Endothelial cell (in vitro differentiated cells): Measurements from ENCODE around the gene ANKRD66. TPM values are rescaled to one million over a fixed set of nuclear protein-coding genes. Genes with fewer than 3 reads are reported as not detected.

Experiments used
- DNase-seq: peaks from one replicate; pipeline ENCODE4 v3.0.0; 2021; ENCODE audit warnings: low spot score
- H3K27ac Mint-ChIP-seq: one replicate; pipeline ENCODE4 v1.8.0; 2021; ENCODE audit warnings: mixed read lengths, inconsistent platforms; ENCODE audit not compliant: unreplicated experiment
- H3K27me3 Mint-ChIP-seq: one replicate; pipeline ENCODE4 v1.8.0; 2021; ENCODE audit warnings: mild to moderate bottlenecking, moderate library complexity, mixed read lengths, inconsistent platforms; ENCODE audit not compliant: unreplicated experiment
- H3K36me3 Mint-ChIP-seq: one replicate; pipeline ENCODE4 v1.8.0; 2021; ENCODE audit warnings: mild to moderate bottlenecking, low read depth, mixed read lengths, inconsistent platforms; ENCODE audit not compliant: unreplicated experiment
- H3K4me1 Mint-ChIP-seq: one replicate; pipeline ENCODE4 v1.8.0; 2021; ENCODE audit warnings: mild to moderate bottlenecking, mixed read lengths, inconsistent platforms; ENCODE audit not compliant: unreplicated experiment
- H3K4me3 Mint-ChIP-seq: one replicate; pipeline ENCODE4 v1.8.0; 2021; ENCODE audit warnings: mild to moderate bottlenecking, mixed read lengths, inconsistent platforms; ENCODE audit not compliant: unreplicated experiment
- H3K9me3 Mint-ChIP-seq: one replicate; pipeline ENCODE4 v1.8.0; 2021; ENCODE audit warnings: mixed read lengths, inconsistent platforms; ENCODE audit not compliant: unreplicated experiment
- long read RNA-seq: library from polyadenylated mRNA; unstranded; transcript quantifications from one replicate; pipeline ENCODE4 v2.0.0, GENCODE V29; 2020; ENCODE audit not compliant: unreplicated experiment
- total RNA-seq: library from RNA; stranded (reverse); fragmentation: NEBNext Ultra II Directional; extraction: Animal tissue kit (Norgen Biotek cat#: 25700); gene quantifications from one replicate; pipeline ENCODE4 v1.2.1, GENCODE V29; 2021; ENCODE audit not compliant: unreplicated experiment
- TF ChIP-seq, protein P1 (sequence below): fragments of 200-600 bp; sonication (generic); IDR thresholded peaks from one replicate; pipeline ENCODE4 v1.5.0; 2021; ENCODE audit warnings: antibody characterized with exemption; ENCODE audit not compliant: unreplicated experiment

Gene ANKRD66
- total RNA-seq = not detected
- long read RNA-seq = 0 reads

DNA sequence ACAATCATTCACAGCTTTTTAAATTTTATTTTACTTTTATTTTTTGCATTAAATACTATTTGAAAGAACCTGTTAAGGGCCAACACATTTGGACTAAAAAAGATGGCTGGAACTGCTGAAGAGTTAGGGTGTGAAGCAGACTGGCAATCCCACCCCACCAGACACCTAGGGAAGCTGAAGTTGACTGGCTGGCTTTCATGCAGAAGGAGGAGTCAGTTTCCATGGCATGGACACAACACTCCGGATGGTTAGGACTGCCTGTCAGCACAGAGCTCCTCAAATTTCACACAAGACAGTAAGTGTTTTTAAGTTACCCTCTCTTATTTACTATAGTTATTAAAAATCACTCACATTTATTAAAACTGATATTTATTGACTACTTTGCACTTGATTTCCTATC lies at the start of gene ANKRD66:
Gene ANKRD66, plus strand, starts transcription at position 238 of the 400 bp plus-strand sequence. CDS start 5,016 bp downstream, outside the sequence.
- DNase-seq = no peak
- Mint-ChIP-seq H3K27ac (no peak within 1 kb of the TSS), H3K27me3 (peaks cover 1% of the 10 kb centered on the region), H3K4me1 (no peaks in the 10 kb centered on the region), H3K36me3 (no peaks in the 10 kb centered on the region), H3K4me3 (no peak within 1 kb of the TSS), H3K9me3 (no peaks in the 10 kb centered on the region)
- TF ChIP-seq, protein P1, sequence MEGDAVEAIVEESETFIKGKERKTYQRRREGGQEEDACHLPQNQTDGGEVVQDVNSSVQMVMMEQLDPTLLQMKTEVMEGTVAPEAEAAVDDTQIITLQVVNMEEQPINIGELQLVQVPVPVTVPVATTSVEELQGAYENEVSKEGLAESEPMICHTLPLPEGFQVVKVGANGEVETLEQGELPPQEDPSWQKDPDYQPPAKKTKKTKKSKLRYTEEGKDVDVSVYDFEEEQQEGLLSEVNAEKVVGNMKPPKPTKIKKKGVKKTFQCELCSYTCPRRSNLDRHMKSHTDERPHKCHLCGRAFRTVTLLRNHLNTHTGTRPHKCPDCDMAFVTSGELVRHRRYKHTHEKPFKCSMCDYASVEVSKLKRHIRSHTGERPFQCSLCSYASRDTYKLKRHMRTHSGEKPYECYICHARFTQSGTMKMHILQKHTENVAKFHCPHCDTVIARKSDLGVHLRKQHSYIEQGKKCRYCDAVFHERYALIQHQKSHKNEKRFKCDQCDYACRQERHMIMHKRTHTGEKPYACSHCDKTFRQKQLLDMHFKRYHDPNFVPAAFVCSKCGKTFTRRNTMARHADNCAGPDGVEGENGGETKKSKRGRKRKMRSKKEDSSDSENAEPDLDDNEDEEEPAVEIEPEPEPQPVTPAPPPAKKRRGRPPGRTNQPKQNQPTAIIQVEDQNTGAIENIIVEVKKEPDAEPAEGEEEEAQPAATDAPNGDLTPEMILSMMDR = no peak

DNA sequence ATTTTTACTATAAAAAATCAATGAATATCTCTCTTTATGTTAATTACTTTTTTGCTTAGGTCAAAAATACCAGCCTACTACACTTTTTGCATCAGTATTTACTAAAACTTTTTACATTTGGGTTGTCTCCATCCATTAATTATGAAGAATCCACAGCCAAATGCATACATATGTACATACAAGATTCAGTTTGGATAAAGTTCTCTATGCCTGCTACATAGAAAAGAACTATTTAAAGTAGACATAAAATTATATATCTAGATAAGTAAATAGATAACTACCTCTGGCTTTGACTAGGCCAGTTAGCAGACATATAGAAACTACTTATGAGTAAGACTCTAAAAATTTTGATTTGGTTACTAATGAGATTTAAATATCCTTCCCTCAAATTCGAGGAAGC lies 46.8 kb upstream of the ANKRD66 start:
- Mint-ChIP-seq H3K27ac (no peak overlapping the region), H3K4me3 (no peak overlapping the region), H3K27me3 (no peaks in the 10 kb centered on the region), H3K4me1 (no peaks in the 10 kb centered on the region), H3K36me3 (no peaks in the 10 kb centered on the region), H3K9me3 (no peaks in the 10 kb centered on the region)
- TF ChIP-seq, protein P1 = no peak
- no peak for DNase-seq

DNA sequence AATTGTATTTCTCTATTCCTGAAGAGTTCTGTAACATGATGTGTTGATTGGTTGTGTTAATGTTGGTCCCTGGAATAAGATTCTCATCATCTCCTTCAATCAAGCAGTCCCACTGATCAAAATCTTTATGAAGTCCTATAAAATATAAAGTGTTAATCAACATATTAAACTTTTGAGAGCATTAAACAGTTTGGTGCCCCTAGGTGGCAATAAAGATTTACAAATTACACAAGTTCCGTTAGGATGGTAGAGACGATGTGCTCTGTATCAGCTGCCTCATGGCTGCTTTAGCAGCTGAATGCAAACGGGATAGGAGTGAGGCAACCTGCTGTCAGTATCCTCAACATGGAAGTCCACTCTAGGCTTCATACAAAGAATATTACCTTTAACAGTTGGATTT lies 42.2 kb upstream of the ANKRD66 start:
- TF ChIP-seq, protein P1 = no peak
- H3K9me3 Mint-ChIP-seq = no peaks in the 10 kb centered on the region
- no peaks in the 10 kb centered on the region for H3K4me1 Mint-ChIP-seq
- no peak overlapping the region for H3K27ac Mint-ChIP-seq
- H3K36me3 Mint-ChIP-seq = no peaks in the 10 kb centered on the region
- DNase-seq = no peak
- no peak overlapping the region for H3K4me3 Mint-ChIP-seq
- peaks cover 3% of the 10 kb centered on the region for H3K27me3 Mint-ChIP-seq

DNA sequence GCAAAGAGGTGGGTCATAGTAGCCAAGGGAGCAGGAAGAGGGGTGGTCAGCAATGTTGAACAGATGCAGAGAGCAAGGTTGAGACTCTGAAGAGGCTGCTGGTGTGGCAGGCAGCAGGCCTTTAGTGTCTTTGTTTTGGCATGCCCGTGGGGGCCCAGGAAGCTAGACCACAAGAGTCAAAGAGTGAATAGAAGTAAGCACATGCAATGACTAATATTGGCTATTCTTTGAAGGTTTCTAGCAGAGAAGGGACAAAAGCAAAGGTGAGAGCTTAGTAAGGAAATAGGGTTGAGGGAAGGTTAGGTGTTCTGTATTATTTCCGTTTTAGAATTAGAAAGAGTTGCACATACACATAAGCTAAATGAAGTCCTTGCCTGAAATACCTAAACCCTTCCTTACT lies 40.3 kb upstream of the ANKRD66 start:
- no peak for DNase-seq
- Mint-ChIP-seq H3K4me3 (no peak overlapping the region), H3K36me3 (no peaks in the 10 kb centered on the region), H3K27me3 (peaks cover 3% of the 10 kb centered on the region), H3K4me1 (no peaks in the 10 kb centered on the region), H3K27ac (no peak overlapping the region), H3K9me3 (no peaks in the 10 kb centered on the region)
- TF ChIP-seq, protein P1 = no peak

DNA sequence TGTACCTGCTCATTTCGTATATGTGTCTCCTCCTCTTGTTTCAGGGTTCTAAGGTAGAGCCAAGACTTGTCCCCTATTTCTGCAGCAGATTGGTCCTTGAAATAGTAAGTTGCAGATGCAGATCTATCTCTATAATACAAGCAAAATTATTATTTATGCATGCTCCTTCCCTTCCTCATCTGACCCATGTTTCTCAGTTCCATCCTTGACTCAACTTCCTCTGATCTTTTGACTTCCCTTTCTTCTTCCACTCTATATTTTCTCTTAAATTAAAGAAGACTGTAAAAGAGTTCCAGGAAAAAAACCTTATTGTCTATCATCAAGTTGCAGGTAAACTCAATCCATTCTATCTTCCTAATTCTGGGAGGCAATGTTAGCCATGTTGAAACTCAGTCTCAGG lies 35.2 kb upstream of the ANKRD66 start:
- TF ChIP-seq, protein P1 = no peak

More for the DNA sequence above, 35.2 kb upstream of the ANKRD66 start:
- Mint-ChIP-seq H3K36me3 (no peaks in the 10 kb centered on the region), H3K9me3 (no peaks in the 10 kb centered on the region), H3K27ac (no peak overlapping the region), H3K4me1 (no peaks in the 10 kb centered on the region), H3K27me3 (no peaks in the 10 kb centered on the region), H3K4me3 (no peak overlapping the region)
- no peak for DNase-seq
